Neural crest cell (in vitro differentiated cells): ENCODE results near the gene HSF2BP. TPM values are rescaled to one million over a fixed set of nuclear protein-coding genes. Genes with fewer than 3 reads are reported as not detected.
"Not testable (repeated sequence)": the region's sequence is repeated elsewhere in the genome, so short reads cannot be mapped to it uniquely, and the experiment has no call there.

Source experiments
- DNase-seq: peaks from one replicate; pipeline ENCODE4 v3.0.0; 2021; ENCODE audit warnings: low read depth, mixed read lengths, low spot score
- H3K27ac Mint-ChIP-seq: one replicate; pipeline ENCODE4 v1.8.0; 2021; ENCODE audit warnings: mild to moderate bottlenecking, mixed read lengths; ENCODE audit not compliant: unreplicated experiment
- H3K27me3 Mint-ChIP-seq: 2 replicates; pipeline ENCODE4 v1.8.0; 2021; ENCODE audit warnings: low read depth, mild to moderate bottlenecking, mixed read lengths
- H3K36me3 Mint-ChIP-seq: 2 replicates; pipeline ENCODE4 v1.8.0; 2021; ENCODE audit warnings: low read depth, mild to moderate bottlenecking, mixed read lengths
- H3K4me1 Mint-ChIP-seq: 2 replicates; pipeline ENCODE4 v1.8.0; 2021; ENCODE audit warnings: mixed read lengths
- H3K4me3 Mint-ChIP-seq: one replicate; pipeline ENCODE4 v1.8.0; 2021; ENCODE audit warnings: mild to moderate bottlenecking, mixed read lengths
- H3K9me3 Mint-ChIP-seq: 2 replicates; pipeline ENCODE4 v1.8.0; 2021; ENCODE audit warnings: mixed read lengths
- total RNA-seq: library from RNA; stranded (reverse); gene quantifications from 2 replicates; pipeline ENCODE4 v1.2.1, GENCODE V29; 2021
- TF ChIP-seq, protein P1 (sequence below): fragments of 200-600 bp; sonication (generic); conservative IDR thresholded peaks from 2 replicates; pipeline ENCODE4 v1.5.0; 2021; ENCODE audit warnings: antibody characterized with exemption, mild to moderate bottlenecking

HSF2BP gene
- total RNA-seq, 1 donor from 2014 or later, result 2.3 TPM

DNA sequence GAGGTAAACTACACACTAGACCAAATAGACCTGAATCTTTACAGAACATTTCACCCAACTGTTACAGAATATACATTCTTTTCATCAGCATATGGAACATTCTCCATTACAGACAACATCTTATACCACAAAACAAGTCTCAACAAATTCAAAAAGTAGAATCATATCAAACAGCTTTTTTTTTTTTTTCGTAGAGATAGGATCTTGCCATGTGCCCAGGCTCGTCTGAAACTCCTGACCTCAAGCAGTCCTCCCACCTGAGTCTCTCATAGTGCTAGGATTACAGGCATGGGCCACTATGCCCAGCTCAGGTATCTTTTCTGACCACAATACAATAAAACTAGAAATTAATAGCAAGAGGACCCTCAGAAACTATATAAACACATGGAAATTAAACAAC is 36.5 kb downstream of the HSF2BP start:
- Mint-ChIP-seq H3K4me3 (no peak overlapping the region), H3K4me1 (no peaks in the 10 kb centered on the region), H3K36me3 (peaks cover 5% of the 10 kb centered on the region), H3K27me3 (no peaks in the 10 kb centered on the region), H3K9me3 (peaks cover 5% of the 10 kb centered on the region), H3K27ac (no peak overlapping the region)
- DNase-seq, result no peak
- TF ChIP-seq, protein P1, sequence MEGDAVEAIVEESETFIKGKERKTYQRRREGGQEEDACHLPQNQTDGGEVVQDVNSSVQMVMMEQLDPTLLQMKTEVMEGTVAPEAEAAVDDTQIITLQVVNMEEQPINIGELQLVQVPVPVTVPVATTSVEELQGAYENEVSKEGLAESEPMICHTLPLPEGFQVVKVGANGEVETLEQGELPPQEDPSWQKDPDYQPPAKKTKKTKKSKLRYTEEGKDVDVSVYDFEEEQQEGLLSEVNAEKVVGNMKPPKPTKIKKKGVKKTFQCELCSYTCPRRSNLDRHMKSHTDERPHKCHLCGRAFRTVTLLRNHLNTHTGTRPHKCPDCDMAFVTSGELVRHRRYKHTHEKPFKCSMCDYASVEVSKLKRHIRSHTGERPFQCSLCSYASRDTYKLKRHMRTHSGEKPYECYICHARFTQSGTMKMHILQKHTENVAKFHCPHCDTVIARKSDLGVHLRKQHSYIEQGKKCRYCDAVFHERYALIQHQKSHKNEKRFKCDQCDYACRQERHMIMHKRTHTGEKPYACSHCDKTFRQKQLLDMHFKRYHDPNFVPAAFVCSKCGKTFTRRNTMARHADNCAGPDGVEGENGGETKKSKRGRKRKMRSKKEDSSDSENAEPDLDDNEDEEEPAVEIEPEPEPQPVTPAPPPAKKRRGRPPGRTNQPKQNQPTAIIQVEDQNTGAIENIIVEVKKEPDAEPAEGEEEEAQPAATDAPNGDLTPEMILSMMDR, result no peak

DNA sequence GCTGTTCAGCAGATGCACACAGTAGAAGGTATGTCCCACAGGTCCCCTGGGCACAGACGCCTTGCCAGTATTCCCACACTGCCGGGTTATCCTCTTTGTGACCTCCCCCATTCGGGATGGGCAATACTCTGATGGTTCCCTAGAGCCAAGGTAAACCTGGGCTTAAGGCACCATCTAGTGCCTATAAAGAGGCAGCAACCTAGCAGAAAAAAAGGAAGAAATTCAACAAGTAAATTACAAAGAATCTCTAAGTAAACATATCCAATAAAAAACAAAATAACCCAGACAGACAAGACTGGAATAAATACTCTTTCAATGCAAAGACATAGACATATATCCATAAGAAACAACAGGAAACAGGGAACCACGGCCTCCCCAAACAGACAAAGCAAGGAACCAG is 39.4 kb downstream of the HSF2BP start:
- H3K36me3 Mint-ChIP-seq, result peaks cover 5% of the 10 kb centered on the region
- peaks cover 5% of the 10 kb centered on the region for H3K9me3 Mint-ChIP-seq
- H3K27ac Mint-ChIP-seq, result no peak overlapping the region
- no peak overlapping the region for H3K4me3 Mint-ChIP-seq
- TF ChIP-seq, protein P1, result peak; percentile 37
- H3K27me3 Mint-ChIP-seq, result no peaks in the 10 kb centered on the region
- no peaks in the 10 kb centered on the region for H3K4me1 Mint-ChIP-seq
- DNase-seq, result no peak

DNA sequence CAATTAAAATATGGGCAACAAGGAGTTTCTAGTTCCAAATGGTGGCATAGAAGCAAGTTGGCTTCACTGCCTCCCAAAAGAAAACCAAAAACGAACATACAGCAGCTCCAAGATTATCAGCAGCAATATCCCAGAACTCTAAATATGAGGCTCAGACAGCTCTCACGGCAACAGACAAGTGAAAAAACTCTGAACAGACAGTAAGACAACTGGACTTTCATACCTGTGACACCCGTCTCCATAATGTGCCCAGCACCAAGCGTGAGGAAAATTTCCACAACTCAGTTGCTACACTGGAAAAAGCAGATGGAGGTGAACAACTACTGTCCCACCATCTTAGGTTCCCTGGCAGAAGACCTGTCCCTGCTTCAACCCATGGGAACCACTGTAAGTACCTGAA is 39.9 kb downstream of the HSF2BP start:
- TF ChIP-seq, protein P1, result no peak

DNA sequence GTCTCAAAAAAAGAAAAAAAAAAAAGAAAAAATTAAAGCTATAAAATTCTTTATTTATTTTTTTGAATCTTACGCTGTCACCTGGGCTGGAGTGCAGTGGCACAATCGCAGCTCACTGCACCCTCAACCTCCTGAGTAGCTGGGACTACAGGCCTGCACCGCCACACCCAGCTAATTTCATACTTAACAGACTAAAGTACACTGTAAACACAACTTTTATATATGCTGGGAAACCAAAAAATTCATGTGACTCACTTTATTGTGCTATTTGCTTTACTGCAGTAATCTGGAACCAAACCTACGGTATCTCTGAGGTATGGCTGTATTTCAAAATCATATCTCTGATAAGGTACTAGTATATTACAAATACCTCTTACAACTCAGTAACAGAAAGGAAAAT is 40.3 kb downstream of the HSF2BP start:
- H3K36me3 Mint-ChIP-seq, result peaks cover 5% of the 10 kb centered on the region
- peaks cover 5% of the 10 kb centered on the region for H3K9me3 Mint-ChIP-seq
- no peak overlapping the region for H3K4me3 Mint-ChIP-seq
- no peak for DNase-seq
- H3K4me1 Mint-ChIP-seq, result no peaks in the 10 kb centered on the region
- TF ChIP-seq, protein P1, result no peak
- no peaks in the 10 kb centered on the region for H3K27me3 Mint-ChIP-seq
- no peak overlapping the region for H3K27ac Mint-ChIP-seq

More for the DNA sequence above, 39.9 kb downstream of the HSF2BP start:
- Mint-ChIP-seq H3K27me3 (no peaks in the 10 kb centered on the region), H3K36me3 (peaks cover 5% of the 10 kb centered on the region), H3K4me1 (no peaks in the 10 kb centered on the region), H3K27ac (no peak overlapping the region), H3K4me3 (no peak overlapping the region), H3K9me3 (peaks cover 5% of the 10 kb centered on the region)
- no peak for DNase-seq

DNA sequence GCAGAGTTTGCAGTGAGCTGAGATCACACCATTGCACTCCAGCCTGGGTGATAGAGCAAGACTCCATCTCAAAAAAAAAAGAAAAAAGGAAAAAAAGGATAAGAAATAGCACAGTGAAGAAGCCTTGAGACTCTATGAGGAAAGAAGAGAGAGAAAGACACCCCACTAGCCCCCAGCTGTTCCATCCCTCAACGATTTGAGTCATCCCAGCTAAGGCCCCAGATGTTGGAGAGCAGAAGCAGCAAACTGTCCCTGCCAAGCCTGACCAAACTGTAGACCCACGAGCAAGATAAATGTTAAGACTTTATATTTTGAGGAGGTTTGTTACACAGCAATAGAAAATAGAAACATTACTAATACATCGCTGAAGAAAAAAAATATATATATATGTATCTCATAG is 42.4 kb downstream of the HSF2BP start:
- H3K27me3 Mint-ChIP-seq, H3K36me3 Mint-ChIP-seq, H3K4me1 Mint-ChIP-seq, H3K4me3 Mint-ChIP-seq, DNase-seq, H3K27ac Mint-ChIP-seq, H3K9me3 Mint-ChIP-seq: not testable (repeated sequence)

DNA sequence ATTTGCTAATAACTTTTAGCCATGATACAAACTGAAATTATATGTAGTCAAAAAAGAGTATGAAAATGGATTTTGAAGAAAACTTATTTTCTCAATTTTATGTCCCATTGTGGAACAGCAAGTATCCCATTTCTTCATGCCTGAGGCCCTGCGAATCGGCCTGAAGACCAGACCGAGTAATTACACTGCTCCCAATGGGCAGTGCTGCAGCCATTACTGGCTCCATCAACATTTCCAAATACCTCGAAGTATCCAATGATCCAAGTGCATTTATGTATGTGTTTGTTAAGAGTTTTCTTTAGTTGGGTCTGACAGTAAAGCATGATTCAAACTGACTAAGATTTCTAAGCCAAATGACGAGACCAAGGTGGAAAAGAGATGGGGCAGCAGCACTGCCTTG is 44.4 kb downstream of the HSF2BP start:
- H3K27ac Mint-ChIP-seq, result no peak overlapping the region
- H3K4me3 Mint-ChIP-seq, result no peak overlapping the region
- H3K27me3 Mint-ChIP-seq, result no peaks in the 10 kb centered on the region
- TF ChIP-seq, protein P1, result no peak
- peaks cover 5% of the 10 kb centered on the region for H3K4me1 Mint-ChIP-seq
- no peak for DNase-seq
- peaks cover 3% of the 10 kb centered on the region for H3K36me3 Mint-ChIP-seq
- H3K9me3 Mint-ChIP-seq, result peaks cover under 1% of the 10 kb centered on the region
